Neural progenitor cell (in vitro differentiated cells): Measurements from ENCODE around the gene PODN.

Experiments
- CTCF ChIP-seq: fragments of 200-600 bp; sonication (generic); IDR thresholded peaks from 2 replicates; pipeline ENCODE4 v1.5.1; 2017; ENCODE audit warnings: antibody characterized with exemption, mild to moderate bottlenecking
- EZH2phosphoT487 ChIP-seq: fragments of 200-600 bp; sonication (generic); IDR thresholded peaks from 2 replicates; pipeline ENCODE4 v1.6.1; 2017; ENCODE audit warnings: antibody characterized with exemption

GRCh38 chr1:53094533-53094919 is 32.5 kb downstream of the PODN start:
- no peak for TF ChIP-seq CTCF
- no peak for TF ChIP-seq EZH2phosphoT487
